Stimulated activated CD4-positive, alpha-beta T cell treated with anti-CD3 and anti-CD28 coated beads, Interleukin-1b, Interleukin-23, amount 100 ng/mL, for 1 hour (primary cell): ENCODE data around the gene PDZRN3.
A peak's percentile ranks its signal among the peaks of the same experiment; 100 is the strongest.

Experiments used
- DNase-seq, 2 donors: peaks; one replicate each; pipeline ENCODE4 v3.0.0-alpha.2; 2020; ENCODE audit warnings: low read depth in 2 of 2

The PDZRN3 gene

DNA sequence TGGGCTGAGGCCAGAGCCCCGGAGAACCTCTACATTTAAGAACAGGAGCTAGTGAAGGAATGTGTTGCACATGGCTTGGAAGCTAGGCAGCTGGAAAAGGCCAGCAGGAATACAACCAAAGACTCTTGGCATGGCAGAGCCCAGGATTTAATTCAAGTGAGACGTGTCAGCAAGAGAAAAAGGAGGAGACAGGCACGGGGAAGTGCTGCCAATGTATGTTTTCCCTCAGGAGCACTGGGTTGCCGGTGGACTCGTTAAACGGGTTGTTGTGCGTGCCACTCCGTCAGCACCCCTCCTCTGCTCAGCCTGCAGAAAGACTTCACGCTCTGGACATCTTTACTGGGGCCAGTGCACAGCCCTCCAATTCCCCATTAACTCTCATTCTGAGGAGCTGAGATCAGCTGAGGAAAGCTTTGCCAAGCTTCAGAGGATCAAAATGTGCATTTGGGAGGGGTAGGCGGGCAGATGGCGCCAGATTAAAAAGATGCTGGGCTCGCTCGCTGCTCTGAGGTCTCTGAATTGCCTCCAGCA lies 103.7 kb downstream of the PDZRN3 start:
- no peak for DNase-seq

GRCh38 chr3:73516631-73517030 lies 108.1 kb downstream of the PDZRN3 start:
- no peak for DNase-seq

DNA sequence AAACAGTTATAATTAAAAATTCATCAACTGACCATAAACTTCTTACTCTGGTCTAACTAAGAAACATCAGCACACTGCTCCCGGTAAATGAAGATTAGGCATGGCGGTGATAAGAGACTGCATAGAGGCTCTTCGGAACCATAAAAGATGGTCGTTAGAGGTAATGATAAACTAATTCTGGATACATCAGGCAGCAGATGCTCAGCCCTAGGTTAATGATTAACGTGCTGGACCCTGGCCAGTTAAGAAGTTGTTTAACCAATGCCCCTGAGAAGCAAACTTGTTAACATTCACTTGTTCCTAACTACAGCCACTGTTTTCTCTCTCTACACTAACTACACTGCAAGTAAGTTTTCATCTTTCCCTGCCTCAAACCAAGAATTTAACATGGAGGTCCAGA lies 111.5 kb downstream of the PDZRN3 start:
- DNase-seq, result no peak

DNA sequence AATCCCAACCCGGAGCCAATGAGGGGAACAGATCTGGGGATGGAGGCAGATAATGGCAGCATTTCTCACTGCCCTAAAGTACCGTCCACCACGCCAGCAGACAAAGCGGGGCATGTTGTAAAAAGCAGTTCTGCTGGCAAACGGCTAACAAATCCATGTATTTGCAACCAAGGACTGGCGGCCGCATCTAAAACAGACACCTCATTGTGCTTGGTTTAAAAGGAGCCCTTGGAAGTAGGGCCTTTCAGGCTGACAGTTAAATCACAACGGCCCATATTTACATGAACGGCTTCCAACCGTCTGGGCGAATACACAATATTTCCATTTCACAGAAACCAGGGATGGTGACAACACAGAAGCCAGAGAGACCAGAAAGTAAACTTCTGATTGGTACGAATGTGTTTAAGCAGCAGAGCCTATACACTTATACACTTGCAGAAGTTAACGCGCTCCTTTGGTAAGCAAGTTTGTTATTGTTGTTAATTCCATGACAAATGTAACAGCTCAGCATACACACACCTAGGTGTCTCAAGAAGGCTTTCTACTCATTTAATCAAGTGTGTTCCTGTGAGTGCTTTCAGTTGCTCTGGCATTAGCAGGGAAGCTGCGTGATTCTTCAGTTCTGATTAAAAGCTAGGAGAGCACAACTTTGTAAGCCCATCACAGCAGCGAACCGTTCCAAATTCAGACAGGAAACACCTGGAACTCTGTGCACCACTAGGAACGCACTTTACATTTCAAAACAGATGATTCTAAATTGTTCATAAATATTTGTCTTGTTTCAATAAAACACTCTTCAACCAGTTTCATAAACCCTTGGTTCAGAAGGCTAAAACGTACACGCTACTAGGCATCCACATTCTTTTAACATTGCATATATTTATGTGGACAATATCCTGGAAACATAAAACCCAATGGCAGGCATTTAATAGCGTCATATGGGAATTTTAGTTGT lies 112.9 kb downstream of the PDZRN3 start:
- DNase-seq, result no peak

- DNase-seq, result no peak
These were observed 114.0 kb downstream of the PDZRN3 start for GRCh38 chr3:73510784-73511183.

GRCh38 chr3:73510334-73510733 lies 114.4 kb downstream of the PDZRN3 start:
- no peak for DNase-seq

DNA sequence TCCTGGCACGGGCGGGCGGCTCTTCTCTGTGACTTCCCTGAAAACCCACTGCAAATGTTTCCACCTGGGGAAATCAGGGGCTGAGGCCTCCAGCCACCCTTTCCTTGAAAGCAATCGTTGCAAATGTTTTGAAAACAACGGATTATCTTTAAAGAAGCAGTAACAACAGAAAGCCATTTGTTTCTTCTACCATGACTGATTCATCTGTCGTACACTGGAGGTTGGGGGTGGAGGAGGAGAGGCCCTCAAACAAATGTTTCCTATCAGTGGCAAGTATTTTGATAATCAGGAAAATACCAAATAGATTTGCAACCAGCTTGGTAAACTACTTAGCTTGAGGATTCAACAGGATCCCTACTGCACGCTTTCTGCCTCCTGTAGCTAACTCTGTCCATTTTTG lies 114.9 kb downstream of the PDZRN3 start:
- DNase-seq, result no peak

DNA sequence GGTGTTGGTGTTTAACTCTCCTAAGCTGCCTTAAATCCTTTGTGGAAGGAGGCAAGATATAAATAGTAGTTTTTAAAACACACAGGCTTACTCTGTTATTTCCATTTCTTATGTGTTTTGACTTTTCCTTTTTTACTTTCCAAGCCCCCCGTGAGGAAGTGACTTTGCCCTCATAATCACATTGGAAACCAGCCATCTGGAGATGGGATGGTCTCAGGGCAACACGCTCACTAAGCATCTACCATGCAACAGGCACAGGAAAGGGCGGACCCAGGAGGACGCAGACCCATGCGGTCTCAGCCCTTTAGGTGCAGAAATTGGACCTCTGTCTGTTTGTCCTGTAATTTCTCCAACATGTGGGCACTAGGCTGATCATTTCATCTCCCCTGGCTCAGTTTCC lies 115.7 kb downstream of the PDZRN3 start:
- DNase-seq, result no peak

DNA sequence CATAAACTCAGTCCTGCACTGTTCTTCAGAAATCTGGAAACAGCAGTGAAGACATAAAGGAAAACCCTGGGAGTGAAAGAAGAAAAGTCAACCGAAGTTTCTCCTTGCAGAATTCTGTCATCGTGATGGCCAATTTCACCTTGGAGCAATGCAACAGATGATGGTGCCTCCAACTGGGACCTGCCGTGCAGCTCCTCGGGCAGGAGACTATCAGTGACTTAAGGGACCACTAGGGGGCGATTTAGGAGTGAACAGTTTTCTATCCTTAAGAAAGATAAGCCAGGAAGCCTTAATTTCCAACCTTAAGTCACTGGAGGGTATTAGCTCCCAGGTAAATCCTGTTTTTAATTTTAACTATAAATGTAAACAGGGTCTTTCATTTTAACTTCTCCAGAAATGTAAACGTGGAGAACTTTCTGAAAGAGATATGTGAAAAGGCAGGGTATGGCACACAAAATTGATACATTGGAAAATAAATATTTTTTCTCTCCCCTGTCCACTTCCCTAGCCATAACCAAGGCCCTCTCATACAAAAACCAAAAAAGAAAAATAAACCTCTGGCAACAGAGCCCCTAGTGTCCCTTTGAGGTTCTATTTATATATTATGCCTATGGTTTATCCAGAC lies 116.3 kb downstream of the PDZRN3 start:
- DNase-seq, result peak in 1 of 2 donors; percentile 2

- DNase-seq, result no peak
These were observed 119.9 kb downstream of the PDZRN3 start for GRCh38 chr3:73504852-73505251.

DNA sequence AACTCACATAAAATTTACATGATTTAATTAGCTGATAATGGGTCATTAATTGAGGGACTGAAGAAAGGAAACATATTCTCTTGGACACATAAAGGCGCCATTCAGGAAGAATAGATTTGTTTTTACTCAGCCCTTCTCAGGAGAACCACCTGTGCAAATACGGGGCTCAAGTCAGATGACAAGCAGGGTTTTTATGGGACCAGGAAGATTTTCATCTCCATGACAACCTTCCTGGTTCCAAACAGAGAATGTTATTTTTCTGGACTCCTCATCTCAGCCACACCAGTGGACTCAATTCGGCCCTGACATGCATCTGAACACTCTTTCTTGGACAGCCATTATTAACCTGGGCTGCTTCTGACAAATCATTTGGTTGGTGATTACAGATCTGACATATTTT lies 120.5 kb downstream of the PDZRN3 start:
- no peak for DNase-seq

DNA sequence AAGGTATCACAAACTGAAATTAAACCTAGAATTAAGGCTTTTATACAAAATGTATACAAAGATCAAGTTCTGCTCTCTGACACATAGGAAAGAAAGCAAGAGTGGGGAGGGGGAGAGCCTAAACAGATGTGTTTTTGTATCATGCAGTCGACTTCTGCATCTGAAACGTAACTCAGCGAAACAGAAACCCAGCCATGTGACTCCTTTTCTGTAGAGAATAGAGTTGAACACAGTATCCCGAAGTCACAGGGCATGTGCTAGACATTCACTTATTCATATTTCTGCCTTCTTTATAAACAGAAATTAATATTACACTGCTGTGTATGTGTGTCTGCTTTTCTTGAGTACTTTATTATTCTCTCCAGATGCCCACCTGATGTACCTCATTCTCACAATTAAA lies 121.0 kb downstream of the PDZRN3 start:
- no peak for DNase-seq

DNA sequence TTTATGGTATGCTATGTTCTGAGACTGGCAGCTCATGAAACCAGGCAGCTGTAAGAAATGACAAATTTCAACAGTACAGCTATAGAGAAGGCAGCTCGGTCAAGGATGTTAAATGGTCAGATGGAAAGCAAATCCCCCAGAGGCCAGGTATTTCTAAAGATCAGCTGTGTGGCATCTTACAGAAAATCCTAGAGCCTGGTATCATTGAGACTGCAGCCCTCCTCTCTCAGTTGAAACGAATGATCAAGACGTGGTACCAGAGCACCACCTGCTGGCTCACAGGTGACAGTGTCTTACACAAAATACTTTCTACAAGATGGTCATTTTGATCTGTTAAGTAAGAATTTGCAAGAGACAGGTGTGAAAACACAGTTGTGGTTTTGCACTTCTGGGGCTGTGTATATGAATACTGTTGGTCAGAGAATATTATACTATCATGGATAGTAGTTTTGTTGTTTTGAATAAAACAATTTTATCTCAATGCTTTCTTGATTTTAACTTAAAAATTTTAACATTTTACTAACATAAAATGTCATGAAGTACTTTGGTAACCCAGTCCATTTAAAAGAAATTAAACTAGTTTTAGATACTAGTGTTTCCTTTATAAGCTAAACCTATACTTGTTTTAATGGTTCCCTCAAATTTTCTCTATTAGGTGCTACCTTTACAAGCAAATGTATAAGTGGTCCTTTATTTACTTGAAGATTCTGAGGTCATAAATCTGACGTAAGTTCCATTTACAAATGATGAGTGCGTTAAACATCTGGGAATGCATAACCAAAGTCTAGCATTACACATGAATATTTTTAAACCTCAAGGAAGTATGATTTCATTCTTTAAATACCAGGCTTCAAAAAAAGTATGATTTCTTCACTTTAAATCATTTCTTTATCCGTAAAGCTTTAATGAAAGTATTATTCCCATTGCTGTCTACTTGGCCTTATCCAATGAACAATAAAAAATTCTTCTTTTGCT lies 121.8 kb downstream of the PDZRN3 start:
- peak in 1 of 2 donors; percentile 23 for DNase-seq

GRCh38 chr3:73500321-73500720 lies 124.4 kb downstream of the PDZRN3 start:
- no peak for DNase-seq

DNA sequence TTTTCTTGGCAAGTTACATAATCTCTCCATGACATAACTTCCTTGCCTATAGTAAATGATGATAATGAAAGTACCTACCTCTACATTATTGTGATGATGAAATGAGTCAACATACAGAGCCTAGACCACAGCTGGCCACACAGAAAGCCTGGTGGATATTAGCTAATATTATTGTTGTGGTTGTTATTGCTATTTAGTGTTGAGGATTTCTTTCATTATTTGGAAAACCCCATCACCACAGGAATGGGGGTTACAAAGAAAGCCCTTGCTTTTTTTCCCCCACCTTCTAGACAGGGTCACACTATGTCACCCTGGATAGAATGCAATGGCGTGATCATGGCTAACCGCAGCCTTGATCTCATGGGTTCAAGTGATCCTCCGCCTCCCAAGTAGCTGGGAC lies 125.0 kb downstream of the PDZRN3 start:
- no peak for DNase-seq

- no peak for DNase-seq
These were observed 125.7 kb downstream of the PDZRN3 start for GRCh38 chr3:73498764-73499622.

- no peak for DNase-seq
These were observed 126.9 kb downstream of the PDZRN3 start for GRCh38 chr3:73497646-73498406.

GRCh38 chr3:73493543-73494308 lies 131.0 kb downstream of the PDZRN3 start:
- DNase-seq, result no peak

GRCh38 chr3:73492186-73492585 lies 132.6 kb downstream of the PDZRN3 start:
- DNase-seq, result no peak
